Mesendoderm (in vitro differentiated cells): ENCODE data around the gene SARS2.

ENCODE experiments used
- DNase-seq: peaks from one replicate; pipeline ENCODE4 v3.0.0; 2013
- H2AK5ac ChIP-seq: 2 replicates; pipeline ENCODE4 v1.6.1; 2013; ENCODE audit warnings: low read length, inconsistent platforms
- H2BK120ac ChIP-seq: 2 replicates; pipeline ENCODE4 v1.6.1; 2013; ENCODE audit warnings: low read depth, mild to moderate bottlenecking, low read length, moderate library complexity, mixed read lengths
- H2BK15ac ChIP-seq: replicated peaks from 2 replicates; pipeline ENCODE4 v1.6.1; 2013; ENCODE audit warnings: low read depth, mild to moderate bottlenecking, moderate library complexity
- H2BK5ac ChIP-seq: 2 replicates; pipeline ENCODE4 v1.6.1; 2013; ENCODE audit warnings: low read length, inconsistent platforms
- H3K18ac ChIP-seq: 2 replicates; pipeline ENCODE4 v1.6.1; 2013; ENCODE audit warnings: mild to moderate bottlenecking, low read length, mixed read lengths
- H3K23ac ChIP-seq: one replicate; pipeline ENCODE4 v1.6.1; 2013; ENCODE audit warnings: low read length
- H3K27ac ChIP-seq: 2 replicates; pipeline ENCODE4 v1.5.1; 2013; ENCODE audit warnings: low read depth, mild to moderate bottlenecking, inconsistent platforms, low read length, moderate library complexity
- H3K27me3 ChIP-seq: 2 replicates; pipeline ENCODE4 v1.6.1; 2013; ENCODE audit warnings: low read length, control low read depth, mild to moderate bottlenecking, inconsistent platforms; ENCODE audit not compliant: insufficient read depth, poor library complexity
- H3K36me3 ChIP-seq: 2 replicates; pipeline ENCODE4 v1.6.1; 2013; ENCODE audit warnings: low read length, inconsistent platforms; ENCODE audit not compliant: control insufficient read depth, insufficient read depth
- H3K4ac ChIP-seq: one replicate; pipeline ENCODE4 v1.6.1; 2013; ENCODE audit warnings: low read depth, mild to moderate bottlenecking, low read length, moderate library complexity
- H3K4me1 ChIP-seq: 2 replicates; pipeline ENCODE4 v1.6.1; 2013; ENCODE audit warnings: low read depth, low read length, inconsistent platforms; ENCODE audit not compliant: control insufficient read depth
- H3K4me2 ChIP-seq: 2 replicates; pipeline ENCODE4 v1.6.1; 2013; ENCODE audit warnings: low read length
- H3K4me3 ChIP-seq: 2 replicates; pipeline ENCODE4 v1.5.1; 2013; ENCODE audit warnings: mild to moderate bottlenecking, low read length
- H3K56ac ChIP-seq: one replicate; pipeline ENCODE4 v1.6.1; 2013; ENCODE audit warnings: low read length
- H3K79me1 ChIP-seq: 2 replicates; pipeline ENCODE4 v1.6.1; 2013; ENCODE audit warnings: low read length, inconsistent platforms
- H3K79me2 ChIP-seq: 2 replicates; pipeline ENCODE4 v1.6.1; 2013; ENCODE audit warnings: mild to moderate bottlenecking, low read length; ENCODE audit not compliant: control insufficient read depth, insufficient read depth
- H3K9ac ChIP-seq: 2 replicates; pipeline ENCODE4 v1.6.1; 2013; ENCODE audit warnings: low read length, inconsistent platforms
- H4K5ac ChIP-seq: one replicate; pipeline ENCODE4 v1.6.1; 2013; ENCODE audit warnings: low read length
- H4K8ac ChIP-seq: one replicate; pipeline ENCODE4 v1.6.1; 2013; ENCODE audit warnings: low read depth, mild to moderate bottlenecking, control low read depth, low read length, moderate library complexity
- WGBS: extraction: QIAGEN DNeasy Blood & Tissue Kit; methylation state at CpG from one replicate; pipeline ENCODE4 v1.1.7; 2013; ENCODE audit warnings: low lambda C conversion rate, missing lambda C conversion rate; ENCODE audit not compliant: insufficient coverage; ENCODE audit errors: extremely low coverage; 5-methylcytosine and 5-hydroxymethylcytosine counted together

The SARS2 gene

GRCh38 chr19:38911388-38912001, 19.1 kb downstream of the SARS2 start:
- H3K56ac ChIP-seq, result no peak overlapping the region
- H3K4me2 ChIP-seq, result no peak overlapping the region
- H3K36me3 ChIP-seq, result no peaks in the 10 kb centered on the region
- no peak overlapping the region for H3K23ac ChIP-seq
- no peak overlapping the region for H2BK15ac ChIP-seq
- no peaks in the 10 kb centered on the region for H3K79me1 ChIP-seq
- H3K79me2 ChIP-seq, result no peaks in the 10 kb centered on the region
- no peak overlapping the region for H3K4ac ChIP-seq
- no peak overlapping the region for H3K9ac ChIP-seq
- no peak overlapping the region for H3K27ac ChIP-seq
- H4K8ac ChIP-seq, result no peak overlapping the region
- H2BK5ac ChIP-seq, result no peak overlapping the region
- H3K18ac ChIP-seq, result no peak overlapping the region
- H3K27me3 ChIP-seq, result no peaks in the 10 kb centered on the region
- H3K4me3 ChIP-seq, result no peak overlapping the region
- DNase-seq, result no peak
- no peaks in the 10 kb centered on the region for H3K4me1 ChIP-seq
- no peak overlapping the region for H2BK120ac ChIP-seq
- H2AK5ac ChIP-seq, result no peak overlapping the region
- no peak overlapping the region for H4K5ac ChIP-seq
- no CpG with 5 or more reads among the region's 16 CpGs for WGBS

DNA sequence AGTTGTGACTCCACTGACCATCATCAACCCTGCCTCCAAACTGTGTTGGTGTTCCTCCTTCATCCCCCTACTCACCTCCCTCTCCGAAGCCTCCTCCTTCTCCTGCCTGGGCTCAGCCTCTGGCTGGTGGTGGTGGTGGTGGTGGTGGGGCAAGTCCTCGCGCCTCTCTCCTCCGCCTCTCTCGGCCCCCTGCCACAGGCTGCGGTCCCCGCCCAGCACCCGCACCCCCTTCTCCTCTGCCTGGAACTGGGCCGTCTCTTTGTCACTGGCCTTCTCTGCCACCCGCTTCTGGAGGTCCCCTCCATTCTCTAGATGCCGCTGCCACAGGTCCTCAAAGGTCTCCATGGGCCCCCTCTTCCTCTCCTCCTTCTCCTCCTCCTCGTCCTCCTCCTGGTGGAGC, 20.1 kb downstream of the SARS2 start:
- Histone ChIP-seq H3K4ac (no peak overlapping the region), H4K5ac (no peak overlapping the region), H2BK15ac (no peak overlapping the region), H4K8ac (no peak overlapping the region), H2BK120ac (no peak overlapping the region), H3K4me2 (no peak overlapping the region), H3K56ac (no peak overlapping the region), H3K9ac (no peak overlapping the region), H3K36me3 (peaks cover 2% of the 10 kb centered on the region), H3K79me2 (no peaks in the 10 kb centered on the region), H3K27ac (no peak overlapping the region), H3K4me1 (no peaks in the 10 kb centered on the region), H3K23ac (peak overlapping the region; percentile 45), H2BK5ac (no peak overlapping the region), H3K79me1 (no peaks in the 10 kb centered on the region), H2AK5ac (no peak overlapping the region), H3K27me3 (no peaks in the 10 kb centered on the region), H3K18ac (no peak overlapping the region), H3K4me3 (no peak overlapping the region)
- DNase-seq, result no peak
- no CpG with 5 or more reads among the region's 12 CpGs for WGBS

GRCh38 chr19:38908911-38909310, 21.7 kb downstream of the SARS2 start:
- Histone ChIP-seq H3K4me3 (no peak overlapping the region), H4K8ac (no peak overlapping the region), H3K23ac (no peak overlapping the region), H3K56ac (no peak overlapping the region), H2BK120ac (no peak overlapping the region), H3K36me3 (peaks cover 2% of the 10 kb centered on the region), H3K4ac (no peak overlapping the region), H3K27ac (no peak overlapping the region), H3K4me2 (no peak overlapping the region), H3K9ac (no peak overlapping the region), H4K5ac (no peak overlapping the region), H2BK15ac (no peak overlapping the region), H3K4me1 (no peaks in the 10 kb centered on the region), H2BK5ac (no peak overlapping the region), H3K27me3 (no peaks in the 10 kb centered on the region), H3K79me1 (no peaks in the 10 kb centered on the region), H3K18ac (no peak overlapping the region), H3K79me2 (no peaks in the 10 kb centered on the region), H2AK5ac (no peak overlapping the region)
- DNase-seq, result no peak
- no CpG with 5 or more reads among the region's 10 CpGs for WGBS

- no peak overlapping the region for H2BK15ac ChIP-seq
- H2AK5ac ChIP-seq, result no peak overlapping the region
- H3K4me2 ChIP-seq, result no peak overlapping the region
- H3K4me1 ChIP-seq, result no peaks in the 10 kb centered on the region
- no peak overlapping the region for H4K5ac ChIP-seq
- no peaks in the 10 kb centered on the region for H3K79me2 ChIP-seq
- H3K27me3 ChIP-seq, result no peaks in the 10 kb centered on the region
- H3K36me3 ChIP-seq, result peaks cover 2% of the 10 kb centered on the region
- H3K4me3 ChIP-seq, result no peak overlapping the region
- H3K27ac ChIP-seq, result no peak overlapping the region
- H3K9ac ChIP-seq, result no peak overlapping the region
- no peak overlapping the region for H2BK120ac ChIP-seq
- no peak overlapping the region for H4K8ac ChIP-seq
- H3K79me1 ChIP-seq, result no peaks in the 10 kb centered on the region
- H3K23ac ChIP-seq, result no peak overlapping the region
- no peak overlapping the region for H3K4ac ChIP-seq
- H2BK5ac ChIP-seq, result no peak overlapping the region
- H3K18ac ChIP-seq, result no peak overlapping the region
- H3K56ac ChIP-seq, result no peak overlapping the region
- DNase-seq, result no peak
- WGBS, result no CpG with 5 or more reads among the region's 12 CpGs
Observed at GRCh38 chr19:38907670-38908069, 22.9 kb downstream of the SARS2 start.

DNA sequence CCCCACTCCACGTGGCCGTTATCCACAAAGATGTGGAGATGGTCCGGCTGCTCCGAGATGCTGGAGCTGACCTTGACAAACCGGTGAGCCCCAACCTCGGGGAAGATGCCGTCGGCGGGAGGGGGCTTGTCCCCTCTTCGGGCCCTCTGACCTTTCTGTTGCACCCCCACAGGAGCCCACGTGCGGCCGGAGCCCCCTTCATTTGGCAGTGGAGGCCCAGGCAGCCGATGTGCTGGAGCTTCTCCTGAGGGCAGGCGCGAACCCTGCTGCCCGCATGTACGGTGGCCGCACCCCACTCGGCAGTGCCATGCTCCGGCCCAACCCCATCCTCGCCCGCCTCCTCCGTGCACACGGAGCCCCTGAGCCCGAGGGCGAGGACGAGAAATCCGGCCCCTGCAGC, 23.3 kb downstream of the SARS2 start:
- Histone ChIP-seq H4K5ac (no peak overlapping the region), H2BK5ac (no peak overlapping the region), H2BK15ac (no peak overlapping the region), H3K4me1 (no peaks in the 10 kb centered on the region), H3K4me2 (no peak overlapping the region), H3K18ac (no peak overlapping the region), H2AK5ac (no peak overlapping the region), H3K23ac (no peak overlapping the region), H3K4me3 (no peak overlapping the region), H4K8ac (no peak overlapping the region), H2BK120ac (no peak overlapping the region), H3K56ac (no peak overlapping the region), H3K79me1 (no peaks in the 10 kb centered on the region), H3K27me3 (no peaks in the 10 kb centered on the region), H3K4ac (no peak overlapping the region), H3K79me2 (no peaks in the 10 kb centered on the region), H3K36me3 (peaks cover 2% of the 10 kb centered on the region), H3K27ac (no peak overlapping the region), H3K9ac (no peak overlapping the region)
- DNase-seq, result no peak
- WGBS, result no CpG with 5 or more reads among the region's 29 CpGs

- H3K4me3 ChIP-seq, result no peak overlapping the region
- H3K79me1 ChIP-seq, result no peaks in the 10 kb centered on the region
- no peak overlapping the region for H2BK15ac ChIP-seq
- H4K5ac ChIP-seq, result no peak overlapping the region
- no peak overlapping the region for H2BK5ac ChIP-seq
- no peaks in the 10 kb centered on the region for H3K79me2 ChIP-seq
- H4K8ac ChIP-seq, result no peak overlapping the region
- no peak for DNase-seq
- H3K4ac ChIP-seq, result no peak overlapping the region
- no peak overlapping the region for H3K4me2 ChIP-seq
- no peaks in the 10 kb centered on the region for H3K27me3 ChIP-seq
- no peak overlapping the region for H3K9ac ChIP-seq
- no peak overlapping the region for H3K27ac ChIP-seq
- H3K18ac ChIP-seq, result no peak overlapping the region
- H3K23ac ChIP-seq, result no peak overlapping the region
- no CpG with 5 or more reads among the region's 4 CpGs for WGBS
- H2BK120ac ChIP-seq, result no peak overlapping the region
- H3K4me1 ChIP-seq, result no peaks in the 10 kb centered on the region
- H3K36me3 ChIP-seq, result peaks cover 2% of the 10 kb centered on the region
- H2AK5ac ChIP-seq, result no peak overlapping the region
- no peak overlapping the region for H3K56ac ChIP-seq
Observed at GRCh38 chr19:38905620-38906019, 24.9 kb downstream of the SARS2 start.
